GM12878 (cell line): ENCODE measurements around the gene BRD3. TPM values are rescaled to one million over a fixed set of nuclear protein-coding genes. Genes with fewer than 3 reads are reported as not detected.
A peak's percentile ranks its signal among the peaks of the same experiment; 100 is the strongest.

Source experiments
- BCL3 ChIP-seq: IDR thresholded peaks from 2 replicates; pipeline ENCODE4 v1.6.1; 2011; ENCODE audit warnings: borderline replicate concordance, low read depth, mild to moderate bottlenecking, moderate library complexity, low read length; ENCODE audit not compliant: insufficient read depth, poor library complexity, severe bottlenecking
- CEBPZ ChIP-seq: fragments of 150-350 bp; IDR thresholded peaks from 2 replicates; pipeline ENCODE4 v1.6.1; 2016; ENCODE audit warnings: low read depth, low read length
- CREB1 ChIP-seq: IDR thresholded peaks from 2 replicates; pipeline ENCODE4 v1.6.1; 2012; ENCODE audit warnings: low read depth, mild to moderate bottlenecking, inconsistent platforms
- CREM ChIP-seq: IDR thresholded peaks from 2 replicates; pipeline ENCODE4 v1.6.1; 2014; ENCODE audit warnings: antibody characterized with exemption, low read depth
- E4F1 ChIP-seq: fragments of 450-650 bp; IDR thresholded peaks from 2 replicates; pipeline ENCODE4 v1.6.1; 2018; ENCODE audit warnings: borderline replicate concordance, mild to moderate bottlenecking; ENCODE audit not compliant: partially characterized antibody
- EED ChIP-seq: sonication (generic); IDR thresholded peaks from 2 replicates; pipeline ENCODE4 v1.6.1; 2016; ENCODE audit warnings: antibody characterized with exemption, low read depth
- ELK1 ChIP-seq: IDR thresholded peaks from 2 replicates; pipeline ENCODE4 v1.6.1; 2012; ENCODE audit warnings: low read depth, low read length, improper control_type of control experiment
- HCFC1 ChIP-seq: fragments of 150-350 bp; IDR thresholded peaks from 2 replicates; pipeline ENCODE4 v1.6.1; 2014; ENCODE audit warnings: low read length
- HDGF ChIP-seq: fragments of 450-650 bp; IDR thresholded peaks from 2 replicates; pipeline ENCODE4 v1.6.1; 2016; ENCODE audit warnings: antibody characterized with exemption
- IKZF1 ChIP-seq: fragments of 450-650 bp; conservative IDR thresholded peaks from 2 replicates; pipeline ENCODE4 v1.6.1; 2017; ENCODE audit warnings: antibody characterized with exemption, mild to moderate bottlenecking
- SREBF2 ChIP-seq: IDR thresholded peaks from 2 replicates; pipeline ENCODE4 v1.6.1; 2012; ENCODE audit warnings: mild to moderate bottlenecking, low read length
- ZNF217 ChIP-seq: fragments of 450-650 bp; IDR thresholded peaks from 2 replicates; pipeline ENCODE4 v1.6.1; 2017; ENCODE audit warnings: antibody characterized with exemption, mild to moderate bottlenecking
- ZNF384 ChIP-seq: IDR thresholded peaks from 2 replicates; pipeline ENCODE4 v1.6.1; 2012; ENCODE audit warnings: low read depth, mild to moderate bottlenecking, low read length, improper control_type of control experiment, borderline replicate concordance
- polyA plus RNA-seq, 11 experiments: library from polyadenylated mRNA; depleted of rRNA in 4 of 11; unstranded in 6 of 11; stranded (reverse) in 5 of 11; fragments of >200 nt; fragmentation: Nextera tagmentation in 4 of 11; fragmentation: Illumina TruSeq in 1 of 11; extraction: Ambion mirVana in 4 of 11; extraction: Trizol in 1 of 11; gene quantifications; 1 replicate in 1 of 11; 2 replicates in 10 of 11; pipeline versions ENCODE4 v1.2.1 to v1.2.3, GENCODE V29; 2011 to 2016; ENCODE audit warnings: inconsistent platforms in 2 of 11, missing spikeins in 2 of 11, low read depth in 1 of 11
- total RNA-seq, 4 experiments: library from RNA; depleted of rRNA in 3 of 4; stranded (reverse); fragments of >200 nt in 3 of 4; fragmentation: Illumina TruSeq in 1 of 4; extraction: Trizol in 1 of 4; gene quantifications; 2 replicates each; pipeline versions ENCODE4 v1.2.1 to v1.2.3, GENCODE V29; 2013 to 2021
- TF ChIP-seq, protein P1 (sequence below): fragments of 450-650 bp; IDR thresholded peaks from 2 replicates; pipeline ENCODE4 v1.6.1; 2017; ENCODE audit warnings: mild to moderate bottlenecking
- TF ChIP-seq, protein P2 (sequence below): fragments of 450-650 bp; IDR thresholded peaks from 2 replicates; pipeline ENCODE4 v1.6.1; 2017; ENCODE audit warnings: antibody characterized with exemption, mild to moderate bottlenecking, moderate library complexity

Gene BRD3
- total and polyA plus RNA-seq, 10 of the 15 experiments (the other 5 are each of a cell fraction or from before 2014, with no cell fraction given) = 0.53 to 20.8 (median 4.8) TPM

GRCh38 chr9:134025606-134026541 lies 42.0 kb downstream of the BRD3 start (continued):
- TF ChIP-seq BCL3 (no peak), ZNF217 (no peak), HDGF (no peak), SREBF2 (no peak), CREB1 (peak; percentile 21; the same call in 1 of the 2 replicates), ELK1 (peak; percentile 59; the same call in 1 of the 2 replicates), IKZF1 (peak; percentile 48; the same call in 1 of the 2 replicates), CEBPZ (no peak), ZNF384 (no peak), HCFC1 (no peak), E4F1 (no peak), CREM (0 out of 2 replicates have a peak, but pooled peaks have one; percentile 11), EED (no peak)
- TF ChIP-seq, protein P1, sequence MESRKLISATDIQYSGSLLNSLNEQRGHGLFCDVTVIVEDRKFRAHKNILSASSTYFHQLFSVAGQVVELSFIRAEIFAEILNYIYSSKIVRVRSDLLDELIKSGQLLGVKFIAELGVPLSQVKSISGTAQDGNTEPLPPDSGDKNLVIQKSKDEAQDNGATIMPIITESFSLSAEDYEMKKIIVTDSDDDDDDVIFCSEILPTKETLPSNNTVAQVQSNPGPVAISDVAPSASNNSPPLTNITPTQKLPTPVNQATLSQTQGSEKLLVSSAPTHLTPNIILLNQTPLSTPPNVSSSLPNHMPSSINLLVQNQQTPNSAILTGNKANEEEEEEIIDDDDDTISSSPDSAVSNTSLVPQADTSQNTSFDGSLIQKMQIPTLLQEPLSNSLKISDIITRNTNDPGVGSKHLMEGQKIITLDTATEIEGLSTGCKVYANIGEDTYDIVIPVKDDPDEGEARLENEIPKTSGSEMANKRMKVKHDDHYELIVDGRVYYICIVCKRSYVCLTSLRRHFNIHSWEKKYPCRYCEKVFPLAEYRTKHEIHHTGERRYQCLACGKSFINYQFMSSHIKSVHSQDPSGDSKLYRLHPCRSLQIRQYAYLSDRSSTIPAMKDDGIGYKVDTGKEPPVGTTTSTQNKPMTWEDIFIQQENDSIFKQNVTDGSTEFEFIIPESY = no peak
- TF ChIP-seq, protein P2, sequence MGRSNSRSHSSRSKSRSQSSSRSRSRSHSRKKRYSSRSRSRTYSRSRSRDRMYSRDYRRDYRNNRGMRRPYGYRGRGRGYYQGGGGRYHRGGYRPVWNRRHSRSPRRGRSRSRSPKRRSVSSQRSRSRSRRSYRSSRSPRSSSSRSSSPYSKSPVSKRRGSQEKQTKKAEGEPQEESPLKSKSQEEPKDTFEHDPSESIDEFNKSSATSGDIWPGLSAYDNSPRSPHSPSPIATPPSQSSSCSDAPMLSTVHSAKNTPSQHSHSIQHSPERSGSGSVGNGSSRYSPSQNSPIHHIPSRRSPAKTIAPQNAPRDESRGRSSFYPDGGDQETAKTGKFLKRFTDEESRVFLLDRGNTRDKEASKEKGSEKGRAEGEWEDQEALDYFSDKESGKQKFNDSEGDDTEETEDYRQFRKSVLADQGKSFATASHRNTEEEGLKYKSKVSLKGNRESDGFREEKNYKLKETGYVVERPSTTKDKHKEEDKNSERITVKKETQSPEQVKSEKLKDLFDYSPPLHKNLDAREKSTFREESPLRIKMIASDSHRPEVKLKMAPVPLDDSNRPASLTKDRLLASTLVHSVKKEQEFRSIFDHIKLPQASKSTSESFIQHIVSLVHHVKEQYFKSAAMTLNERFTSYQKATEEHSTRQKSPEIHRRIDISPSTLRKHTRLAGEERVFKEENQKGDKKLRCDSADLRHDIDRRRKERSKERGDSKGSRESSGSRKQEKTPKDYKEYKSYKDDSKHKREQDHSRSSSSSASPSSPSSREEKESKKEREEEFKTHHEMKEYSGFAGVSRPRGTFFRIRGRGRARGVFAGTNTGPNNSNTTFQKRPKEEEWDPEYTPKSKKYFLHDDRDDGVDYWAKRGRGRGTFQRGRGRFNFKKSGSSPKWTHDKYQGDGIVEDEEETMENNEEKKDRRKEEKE = no peak
